H9 (cell line): ENCODE results near the gene HDC. TPM values are rescaled to one million over a fixed set of nuclear protein-coding genes. Genes with fewer than 3 reads are reported as not detected.

Source experiments
- DNase-seq: peaks from one replicate; pipeline ENCODE4 v3.0.0-alpha.2; 2017
- H2AFZ ChIP-seq: one replicate; pipeline ENCODE4 v1.6.1; 2013; ENCODE audit warnings: mild to moderate bottlenecking, low read length, control low read depth, moderate library complexity
- H2AK5ac ChIP-seq: 2 replicates; pipeline ENCODE4 v1.6.1; 2013; ENCODE audit warnings: low read length, control low read depth, mixed read lengths; ENCODE audit not compliant: insufficient read length
- H2BK120ac ChIP-seq: one replicate; pipeline ENCODE4 v1.6.1; 2013; ENCODE audit warnings: low read depth, mild to moderate bottlenecking, low read length, control low read depth, inconsistent platforms; ENCODE audit not compliant: poor library complexity, severe bottlenecking
- H2BK12ac ChIP-seq: 2 replicates; pipeline ENCODE4 v1.6.1; 2013; ENCODE audit warnings: low read length, control low read depth, mixed read lengths, low read depth; ENCODE audit not compliant: insufficient read length
- H2BK15ac ChIP-seq: 2 replicates; pipeline ENCODE4 v1.6.1; 2013; ENCODE audit warnings: low read depth, low read length, control low read depth
- H2BK20ac ChIP-seq: one replicate; pipeline ENCODE4 v1.6.1; 2013; ENCODE audit warnings: low read depth, mild to moderate bottlenecking, low read length, control low read depth, inconsistent platforms; ENCODE audit not compliant: poor library complexity, severe bottlenecking
- H2BK5ac ChIP-seq: 2 replicates; pipeline ENCODE4 v1.6.1; 2013; ENCODE audit warnings: low read length, control low read depth, mixed read lengths; ENCODE audit not compliant: insufficient read length
- H3K14ac ChIP-seq: 2 replicates; pipeline ENCODE4 v1.6.1; 2013; ENCODE audit warnings: low read length, control low read depth; ENCODE audit not compliant: insufficient read depth
- H3K18ac ChIP-seq: 2 replicates; pipeline ENCODE4 v1.6.1; 2013; ENCODE audit warnings: low read depth, mild to moderate bottlenecking, mixed read lengths, low read length, control low read depth; ENCODE audit not compliant: insufficient read length
- H3K23ac ChIP-seq: 2 replicates; pipeline ENCODE4 v1.6.1; 2013; ENCODE audit warnings: low read length, control low read depth, mixed read lengths, low read depth; ENCODE audit not compliant: insufficient read length
- H3K23me2 ChIP-seq: 2 replicates; pipeline ENCODE4 v1.6.1; 2013; ENCODE audit warnings: low read depth, mild to moderate bottlenecking, mixed read lengths, low read length, control low read depth; ENCODE audit not compliant: insufficient read length, poor library complexity, severe bottlenecking
- H3K27ac ChIP-seq: 2 replicates; pipeline ENCODE4 v1.5.1; 2013; ENCODE audit warnings: low read length, control low read depth, mixed read lengths, low read depth; ENCODE audit not compliant: insufficient read length
- H3K27me3 ChIP-seq: 2 replicates; pipeline ENCODE4 v1.6.1; 2013; ENCODE audit warnings: low read length, control low read depth, inconsistent platforms; ENCODE audit not compliant: insufficient read depth
- H3K4ac ChIP-seq: 2 replicates; pipeline ENCODE4 v1.6.1; 2013; ENCODE audit warnings: low read depth, mild to moderate bottlenecking, control low read depth, inconsistent platforms, low read length, moderate library complexity
- H3K4me1 ChIP-seq: 2 replicates; pipeline ENCODE4 v1.6.1; 2013; ENCODE audit warnings: low read length, control low read depth, inconsistent platforms; ENCODE audit not compliant: insufficient read depth
- H3K4me2 ChIP-seq: 2 replicates; pipeline ENCODE4 v1.6.1; 2013; ENCODE audit warnings: low read length, control low read depth, mixed read lengths; ENCODE audit not compliant: insufficient read length, insufficient read depth
- H3K56ac ChIP-seq: 2 replicates; pipeline ENCODE4 v1.6.1; 2013; ENCODE audit warnings: low read depth, mild to moderate bottlenecking, mixed read lengths, low read length, control low read depth; ENCODE audit not compliant: insufficient read length
- H3K79me1 ChIP-seq: 2 replicates; pipeline ENCODE4 v1.6.1; 2013; ENCODE audit warnings: low read depth, mild to moderate bottlenecking, moderate library complexity, low read length, control low read depth, inconsistent platforms; ENCODE audit not compliant: insufficient read depth, poor library complexity, severe bottlenecking
- H3K79me2 ChIP-seq: 2 replicates; pipeline ENCODE4 v1.6.1; 2013; ENCODE audit warnings: low read length, control low read depth, inconsistent platforms; ENCODE audit not compliant: insufficient read depth
- H3K9ac ChIP-seq: 2 replicates; pipeline ENCODE4 v1.6.1; 2013; ENCODE audit warnings: low read length, control low read depth, mixed read lengths; ENCODE audit not compliant: insufficient read length; ENCODE audit errors: extremely low read depth
- H3K9me3 ChIP-seq: one replicate; pipeline ENCODE4 v1.6.1; 2013; ENCODE audit warnings: low read depth, low read length, inconsistent platforms; ENCODE audit not compliant: control insufficient read depth
- H3T11ph ChIP-seq: one replicate; pipeline ENCODE4 v1.6.1; 2013; ENCODE audit warnings: mild to moderate bottlenecking, low read length, control low read depth, inconsistent platforms
- H4K20me1 ChIP-seq: one replicate; pipeline ENCODE4 v1.6.1; 2013; ENCODE audit not compliant: control insufficient read depth, insufficient read length, insufficient read depth
- H4K5ac ChIP-seq: 2 replicates; pipeline ENCODE4 v1.6.1; 2013; ENCODE audit warnings: low read depth, mild to moderate bottlenecking, mixed read lengths, low read length, control low read depth; ENCODE audit not compliant: insufficient read length
- H4K8ac ChIP-seq: replicated peaks from 2 replicates; pipeline ENCODE4 v1.6.1; 2013; ENCODE audit warnings: low read length, control low read depth, mixed read lengths, low read depth; ENCODE audit not compliant: insufficient read length
- H4K91ac ChIP-seq: 2 replicates; pipeline ENCODE4 v1.6.1; 2013; ENCODE audit warnings: low read depth, mild to moderate bottlenecking, moderate library complexity, mixed read lengths, low read length, control low read depth; ENCODE audit not compliant: insufficient read length
- H3K27ac Mint-ChIP-seq, 3 experiments: 2 replicates in 2 of 3; 3 replicates in 1 of 3; pipeline ENCODE4 v1.8.0; 2020 to 2021; ENCODE audit warnings: mixed read lengths in 3 of 3, mild to moderate bottlenecking in 1 of 3, moderate library complexity in 1 of 3
- H3K27me3 Mint-ChIP-seq: 2 replicates; pipeline ENCODE4 v1.8.0; 2021; ENCODE audit warnings: low read depth, mild to moderate bottlenecking, moderate library complexity, mixed read lengths
- H3K36me3 Mint-ChIP-seq, 3 experiments: 2 replicates in 2 of 3; 3 replicates in 1 of 3; pipeline ENCODE4 v1.8.0; 2020 to 2021; ENCODE audit warnings: low read depth in 3 of 3, mixed read lengths in 3 of 3; ENCODE audit not compliant: insufficient read depth in 1 of 3
- H3K4me1 Mint-ChIP-seq, 2 experiments: 2 replicates each; pipeline ENCODE4 v1.8.0; 2020; ENCODE audit warnings: mixed read lengths in 2 of 2
- H3K4me3 Mint-ChIP-seq, 2 experiments: 2 replicates in 1 of 2; 3 replicates in 1 of 2; pipeline ENCODE4 v1.8.0; 2020 to 2021; ENCODE audit warnings: mild to moderate bottlenecking in 2 of 2, mixed read lengths in 2 of 2, moderate library complexity in 1 of 2
- H3K9me3 Mint-ChIP-seq, 2 experiments: 2 replicates in 1 of 2; 3 replicates in 1 of 2; pipeline ENCODE4 v1.8.0; 2020; ENCODE audit warnings: mild to moderate bottlenecking in 2 of 2, mixed read lengths in 2 of 2, moderate library complexity in 1 of 2
- CTCF ChIP-seq: fragments of 200-600 bp; sonication (generic); conservative IDR thresholded peaks from 3 replicates; pipeline ENCODE4 v1.8.0; 2021; ENCODE audit warnings: antibody characterized with exemption, mild to moderate bottlenecking
- WGBS: extraction: QIAGEN DNeasy Blood & Tissue Kit; methylation state at CpG from one replicate; pipeline ENCODE4 v1.1.7; 2013; ENCODE audit warnings: missing lambda C conversion rate, low lambda C conversion rate, mixed read lengths; ENCODE audit not compliant: insufficient read length; ENCODE audit errors: extremely low coverage; 5-methylcytosine and 5-hydroxymethylcytosine counted together
- total RNA-seq: library from RNA; stranded (reverse); gene quantifications from 2 replicates; pipeline ENCODE4 v1.2.1, GENCODE V29; 2021

HDC gene
- total RNA-seq, 1 experiment from 2014 or later: not detected

GRCh38 chr15:50257332-50257731 is 8.2 kb downstream of the HDC start:
- H4K8ac ChIP-seq: no peak overlapping the region
- no peak overlapping the region for H2BK120ac ChIP-seq
- H3K4me1 Mint-ChIP-seq: no peaks in the 10 kb centered on the region
- no peak overlapping the region for H3K4ac ChIP-seq
- no peak overlapping the region for H2BK5ac ChIP-seq
- H4K5ac ChIP-seq: no peak overlapping the region
- no peak overlapping the region for H3K27ac Mint-ChIP-seq
- H3K9me3 Mint-ChIP-seq: no peaks in the 10 kb centered on the region
- H3K27me3 Mint-ChIP-seq: peaks cover 4% of the 10 kb centered on the region
- H3K56ac ChIP-seq: no peak overlapping the region
- H4K91ac ChIP-seq: no peak overlapping the region
- WGBS: no CpG with 5 or more reads among the region's 8 CpGs
- TF ChIP-seq CTCF: no peak
- H2AFZ ChIP-seq: no peak overlapping the region
- H2BK15ac ChIP-seq: no peak overlapping the region
- H3K9ac ChIP-seq: no peak overlapping the region
- no peaks in the 10 kb centered on the region for H3K79me1 ChIP-seq
- no peaks in the 10 kb centered on the region for H3K27me3 ChIP-seq
- H3K4me3 Mint-ChIP-seq: no peak overlapping the region
- DNase-seq: no peak
- no peak overlapping the region for H3K4me2 ChIP-seq
- H3T11ph ChIP-seq: no peak overlapping the region
- H3K27ac ChIP-seq: no peak overlapping the region
- H2BK20ac ChIP-seq: no peak overlapping the region
- no peaks in the 10 kb centered on the region for H3K23me2 ChIP-seq
- H3K23ac ChIP-seq: no peak overlapping the region
- no peaks in the 10 kb centered on the region for H4K20me1 ChIP-seq
- no peak overlapping the region for H3K18ac ChIP-seq
- H2BK12ac ChIP-seq: no peak overlapping the region
- H3K79me2 ChIP-seq: no peaks in the 10 kb centered on the region
- no peak overlapping the region for H2AK5ac ChIP-seq
- no peaks in the 10 kb centered on the region for H3K4me1 ChIP-seq
- H3K9me3 ChIP-seq: no peaks in the 10 kb centered on the region
- 0 out of 2 replicates have a peak overlapping the region, but pooled peaks have one; percentile 7 for H3K14ac ChIP-seq
- no peaks in the 10 kb centered on the region for H3K36me3 Mint-ChIP-seq
